GM12878 (cell line): ENCODE measurements around the gene EBP. TPM values are rescaled to one million over a fixed set of nuclear protein-coding genes. Genes with fewer than 3 reads are reported as not detected.

ENCODE experiments used
- CHD1 ChIP-seq: IDR thresholded peaks from 2 replicates; pipeline ENCODE4 v1.6.1; 2012; ENCODE audit warnings: low read depth, low read length, improper control_type of control experiment
- DPF2 ChIP-seq: fragments of 450-650 bp; IDR thresholded peaks from 2 replicates; pipeline ENCODE4 v1.6.1; 2017; ENCODE audit warnings: mild to moderate bottlenecking
- EGR1 ChIP-seq, 2 experiments: IDR thresholded peaks; 1 replicate in 1 of 2; 2 replicates in 1 of 2; pipeline ENCODE4 v1.6.1; 2011 to 2012; ENCODE audit warnings: low read depth in 2 of 2, low read length in 2 of 2, borderline replicate concordance in 1 of 2, mild to moderate bottlenecking in 1 of 2, moderate library complexity in 1 of 2
- GABPA ChIP-seq: IDR thresholded peaks from 2 replicates; pipeline ENCODE4 v1.6.1; 2014; ENCODE audit warnings: antibody characterized with exemption, low read depth, mild to moderate bottlenecking, inconsistent platforms
- GATAD2B ChIP-seq: fragments of 450-650 bp; conservative IDR thresholded peaks from 2 replicates; pipeline ENCODE4 v1.6.1; 2017; ENCODE audit warnings: low read depth, mild to moderate bottlenecking, moderate library complexity
- KDM1A ChIP-seq: fragments of 200-600 bp; sonication (generic); IDR thresholded peaks from 2 replicates; pipeline ENCODE4 v1.6.1; 2016; ENCODE audit warnings: borderline replicate concordance
- LARP7 ChIP-seq: fragments of 450-650 bp; IDR thresholded peaks from 2 replicates; pipeline ENCODE4 v1.6.1; 2017; ENCODE audit warnings: mild to moderate bottlenecking
- NFIC ChIP-seq: IDR thresholded peaks from 2 replicates; pipeline ENCODE4 v1.6.1; 2012; ENCODE audit warnings: low read depth, mild to moderate bottlenecking, inconsistent platforms, low read length, moderate library complexity
- POLR2A ChIP-seq: IDR thresholded peaks from 2 replicates; pipeline ENCODE4 v1.6.1; 2011; ENCODE audit warnings: low read depth, mild to moderate bottlenecking, low read length
- POLR2AphosphoS5 ChIP-seq: IDR thresholded peaks from 2 replicates; pipeline ENCODE4 v1.6.1; 2011; ENCODE audit warnings: mild to moderate bottlenecking, low read length, inconsistent platforms
- POU2F2 ChIP-seq: IDR thresholded peaks from 3 replicates; pipeline ENCODE4 v1.6.1; 2011; ENCODE audit warnings: low read depth, mild to moderate bottlenecking, low read length, borderline replicate concordance
- SMARCA5 ChIP-seq: fragments of 450-650 bp; IDR thresholded peaks from 2 replicates; pipeline ENCODE4 v1.6.1; 2017; ENCODE audit warnings: mild to moderate bottlenecking
- SP1 ChIP-seq: IDR thresholded peaks from one replicate; pipeline ENCODE4 v1.6.1; 2011; ENCODE audit warnings: low read depth, low read length
- SRF ChIP-seq, 2 experiments: IDR thresholded peaks; 2 replicates each; pipeline ENCODE4 v1.6.1; 2011; ENCODE audit warnings: low read depth in 2 of 2, low read length in 2 of 2, mild to moderate bottlenecking in 1 of 2, moderate library complexity in 1 of 2
- TCF12 ChIP-seq: IDR thresholded peaks from 2 replicates; pipeline ENCODE4 v1.6.1; 2011; ENCODE audit warnings: low read depth, mild to moderate bottlenecking, low read length
- TCF3 ChIP-seq: IDR thresholded peaks from 2 replicates; pipeline ENCODE4 v1.6.1; 2012; ENCODE audit warnings: low read depth, mild to moderate bottlenecking, low read length, borderline replicate concordance; ENCODE audit not compliant: insufficient read depth
- ZNF207 ChIP-seq: fragments of 450-650 bp; IDR thresholded peaks from 2 replicates; pipeline ENCODE4 v1.6.1; 2014; ENCODE audit warnings: antibody characterized with exemption, mild to moderate bottlenecking, borderline replicate concordance
- polyA plus RNA-seq, 11 experiments: library from polyadenylated mRNA; depleted of rRNA in 4 of 11; unstranded in 6 of 11; stranded (reverse) in 5 of 11; fragments of >200 nt; fragmentation: Nextera tagmentation in 4 of 11; fragmentation: Illumina TruSeq in 1 of 11; extraction: Ambion mirVana in 4 of 11; extraction: Trizol in 1 of 11; gene quantifications; 1 replicate in 1 of 11; 2 replicates in 10 of 11; pipeline versions ENCODE4 v1.2.1 to v1.2.3, GENCODE V29; 2011 to 2016; ENCODE audit warnings: inconsistent platforms in 2 of 11, missing spikeins in 2 of 11, low read depth in 1 of 11
- total RNA-seq, 4 experiments: library from RNA; depleted of rRNA in 3 of 4; stranded (reverse); fragments of >200 nt in 3 of 4; fragmentation: Illumina TruSeq in 1 of 4; extraction: Trizol in 1 of 4; gene quantifications; 2 replicates each; pipeline versions ENCODE4 v1.2.1 to v1.2.3, GENCODE V29; 2013 to 2021
- TF ChIP-seq, protein P1 (sequence below): fragments of 450-650 bp; conservative IDR thresholded peaks from 2 replicates; pipeline ENCODE4 v1.6.1; 2017; ENCODE audit warnings: mild to moderate bottlenecking, moderate library complexity
- TF ChIP-seq, protein P2 (sequence below): fragments of 450-650 bp; IDR thresholded peaks from 2 replicates; pipeline ENCODE4 v1.6.1; 2016; ENCODE audit warnings: mild to moderate bottlenecking
- TF ChIP-seq, protein P3 (sequence below): fragments of 450-650 bp; formaldehyde crosslinking; IDR thresholded peaks from 2 replicates; pipeline ENCODE4 v1.5.0; 2022; ENCODE audit warnings: mild to moderate bottlenecking, missing genetic modification characterization
- TF ChIP-seq, protein P4 (sequence below): IDR thresholded peaks from 2 replicates; pipeline ENCODE4 v1.6.1; 2012; ENCODE audit warnings: low read depth, low read length, improper control_type of control experiment
- TF ChIP-seq, protein P5 (sequence below): IDR thresholded peaks from 2 replicates; pipeline ENCODE4 v1.6.1; 2012; ENCODE audit warnings: low read depth, low read length, improper control_type of control experiment

EBP gene
- total and polyA plus RNA-seq, 10 of the 15 experiments (the other 5 are each of a cell fraction or from before 2014, with no cell fraction given), result 125 to 628 (median 180) TPM

DNA sequence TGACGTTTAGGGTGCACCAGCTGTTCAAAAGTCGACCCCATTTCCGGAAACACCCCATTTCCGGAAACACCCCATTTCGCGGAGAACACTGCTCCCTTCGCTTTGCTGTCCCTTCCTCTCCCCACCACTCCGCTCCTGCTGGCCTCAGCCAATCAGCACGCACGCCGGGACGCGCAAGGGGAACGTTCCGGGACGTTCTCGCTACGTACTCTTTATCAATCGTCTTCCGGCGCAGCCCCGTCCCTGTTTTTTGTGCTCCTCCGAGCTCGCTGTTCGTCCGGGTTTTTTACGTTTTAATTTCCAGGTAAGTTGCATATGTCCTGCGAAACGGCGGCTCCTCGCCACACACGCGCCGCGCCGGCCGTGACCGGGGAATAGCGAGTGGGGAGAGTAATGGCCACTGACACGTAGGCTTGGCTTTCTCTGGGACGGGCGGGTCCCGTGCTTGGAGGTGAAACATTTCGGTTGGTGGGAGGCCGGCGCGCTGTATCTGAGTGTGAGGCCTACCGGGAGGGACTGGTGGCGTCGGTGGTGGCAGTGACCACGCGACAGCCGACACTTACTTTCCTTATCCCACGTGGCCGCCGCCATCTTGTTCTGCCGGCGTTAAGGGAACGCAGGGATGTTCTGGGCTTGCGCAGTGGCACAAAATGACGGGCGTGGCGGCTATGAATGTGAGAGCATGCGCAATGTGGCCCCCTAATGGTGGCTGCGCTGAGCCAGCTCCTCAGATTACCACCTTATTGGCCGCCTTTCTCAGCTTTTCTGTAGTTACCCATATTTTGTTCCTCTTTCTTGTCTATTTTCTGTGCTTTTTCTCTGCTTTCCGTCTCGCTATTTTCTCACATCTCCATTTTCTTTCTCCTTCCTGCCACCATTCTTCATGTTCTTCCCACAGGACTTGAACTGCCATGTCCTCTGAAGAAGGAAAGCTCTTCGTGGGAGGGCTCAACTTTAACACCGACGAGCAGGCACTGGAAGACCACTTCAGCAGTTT is 53.0 kb downstream of the EBP start, which contains the start of gene RBM3 (continued):
- TF ChIP-seq, protein P1, sequence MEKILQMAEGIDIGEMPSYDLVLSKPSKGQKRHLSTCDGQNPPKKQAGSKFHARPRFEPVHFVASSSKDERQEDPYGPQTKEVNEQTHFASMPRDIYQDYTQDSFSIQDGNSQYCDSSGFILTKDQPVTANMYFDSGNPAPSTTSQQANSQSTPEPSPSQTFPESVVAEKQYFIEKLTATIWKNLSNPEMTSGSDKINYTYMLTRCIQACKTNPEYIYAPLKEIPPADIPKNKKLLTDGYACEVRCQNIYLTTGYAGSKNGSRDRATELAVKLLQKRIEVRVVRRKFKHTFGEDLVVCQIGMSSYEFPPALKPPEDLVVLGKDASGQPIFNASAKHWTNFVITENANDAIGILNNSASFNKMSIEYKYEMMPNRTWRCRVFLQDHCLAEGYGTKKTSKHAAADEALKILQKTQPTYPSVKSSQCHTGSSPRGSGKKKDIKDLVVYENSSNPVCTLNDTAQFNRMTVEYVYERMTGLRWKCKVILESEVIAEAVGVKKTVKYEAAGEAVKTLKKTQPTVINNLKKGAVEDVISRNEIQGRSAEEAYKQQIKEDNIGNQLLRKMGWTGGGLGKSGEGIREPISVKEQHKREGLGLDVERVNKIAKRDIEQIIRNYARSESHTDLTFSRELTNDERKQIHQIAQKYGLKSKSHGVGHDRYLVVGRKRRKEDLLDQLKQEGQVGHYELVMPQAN, result peak; percentile 56
- TF ChIP-seq, protein P2, sequence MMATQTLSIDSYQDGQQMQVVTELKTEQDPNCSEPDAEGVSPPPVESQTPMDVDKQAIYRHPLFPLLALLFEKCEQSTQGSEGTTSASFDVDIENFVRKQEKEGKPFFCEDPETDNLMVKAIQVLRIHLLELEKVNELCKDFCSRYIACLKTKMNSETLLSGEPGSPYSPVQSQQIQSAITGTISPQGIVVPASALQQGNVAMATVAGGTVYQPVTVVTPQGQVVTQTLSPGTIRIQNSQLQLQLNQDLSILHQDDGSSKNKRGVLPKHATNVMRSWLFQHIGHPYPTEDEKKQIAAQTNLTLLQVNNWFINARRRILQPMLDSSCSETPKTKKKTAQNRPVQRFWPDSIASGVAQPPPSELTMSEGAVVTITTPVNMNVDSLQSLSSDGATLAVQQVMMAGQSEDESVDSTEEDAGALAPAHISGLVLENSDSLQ, result peak; percentile 59
- peak; percentile 97 for TF ChIP-seq POLR2AphosphoS5
- no peak for TF ChIP-seq TCF3
- no peak for TF ChIP-seq NFIC
- peak; percentile 63; the same call in 1 of the 2 replicates for TF ChIP-seq TCF12
- peak; percentile 41; the same call in 1 of the 3 replicates for TF ChIP-seq POU2F2
- peak in 1 of 2 experiments; percentile 47; a peak in 1 of 4 replicates for TF ChIP-seq SRF (IDR thresholded peaks at IDR 0.05; ENCODE audit: low read depth in 2 of 2, low read length in 2 of 2)
- TF ChIP-seq GABPA, result peak; percentile 94
- TF ChIP-seq, protein P3, sequence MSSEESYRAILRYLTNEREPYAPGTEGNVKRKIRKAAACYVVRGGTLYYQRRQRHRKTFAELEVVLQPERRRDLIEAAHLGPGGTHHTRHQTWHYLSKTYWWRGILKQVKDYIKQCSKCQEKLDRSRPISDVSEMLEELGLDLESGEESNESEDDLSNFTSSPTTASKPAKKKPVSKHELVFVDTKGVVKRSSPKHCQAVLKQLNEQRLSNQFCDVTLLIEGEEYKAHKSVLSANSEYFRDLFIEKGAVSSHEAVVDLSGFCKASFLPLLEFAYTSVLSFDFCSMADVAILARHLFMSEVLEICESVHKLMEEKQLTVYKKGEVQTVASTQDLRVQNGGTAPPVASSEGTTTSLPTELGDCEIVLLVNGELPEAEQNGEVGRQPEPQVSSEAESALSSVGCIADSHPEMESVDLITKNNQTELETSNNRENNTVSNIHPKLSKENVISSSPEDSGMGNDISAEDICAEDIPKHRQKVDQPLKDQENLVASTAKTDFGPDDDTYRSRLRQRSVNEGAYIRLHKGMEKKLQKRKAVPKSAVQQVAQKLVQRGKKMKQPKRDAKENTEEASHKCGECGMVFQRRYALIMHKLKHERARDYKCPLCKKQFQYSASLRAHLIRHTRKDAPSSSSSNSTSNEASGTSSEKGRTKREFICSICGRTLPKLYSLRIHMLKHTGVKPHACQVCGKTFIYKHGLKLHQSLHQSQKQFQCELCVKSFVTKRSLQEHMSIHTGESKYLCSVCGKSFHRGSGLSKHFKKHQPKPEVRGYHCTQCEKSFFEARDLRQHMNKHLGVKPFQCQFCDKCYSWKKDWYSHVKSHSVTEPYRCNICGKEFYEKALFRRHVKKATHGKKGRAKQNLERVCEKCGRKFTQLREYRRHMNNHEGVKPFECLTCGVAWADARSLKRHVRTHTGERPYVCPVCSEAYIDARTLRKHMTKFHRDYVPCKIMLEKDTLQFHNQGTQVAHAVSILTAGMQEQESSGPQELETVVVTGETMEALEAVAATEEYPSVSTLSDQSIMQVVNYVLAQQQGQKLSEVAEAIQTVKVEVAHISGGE (CRISPR knock-in tag), result peak; percentile 55; the same call in 1 of the 2 replicates
- peak; percentile 24; the same call in 1 of the 2 replicates for TF ChIP-seq DPF2
- TF ChIP-seq LARP7, result peak; percentile 47
- 0 out of 2 replicates have a peak, but pooled peaks have one; percentile 47 for TF ChIP-seq SMARCA5
- peak; percentile 74; the same call in 1 of the 2 replicates for TF ChIP-seq GATAD2B
- TF ChIP-seq, protein P4, sequence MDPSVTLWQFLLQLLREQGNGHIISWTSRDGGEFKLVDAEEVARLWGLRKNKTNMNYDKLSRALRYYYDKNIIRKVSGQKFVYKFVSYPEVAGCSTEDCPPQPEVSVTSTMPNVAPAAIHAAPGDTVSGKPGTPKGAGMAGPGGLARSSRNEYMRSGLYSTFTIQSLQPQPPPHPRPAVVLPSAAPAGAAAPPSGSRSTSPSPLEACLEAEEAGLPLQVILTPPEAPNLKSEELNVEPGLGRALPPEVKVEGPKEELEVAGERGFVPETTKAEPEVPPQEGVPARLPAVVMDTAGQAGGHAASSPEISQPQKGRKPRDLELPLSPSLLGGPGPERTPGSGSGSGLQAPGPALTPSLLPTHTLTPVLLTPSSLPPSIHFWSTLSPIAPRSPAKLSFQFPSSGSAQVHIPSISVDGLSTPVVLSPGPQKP, result peak; percentile 88
- peak; percentile 59 for TF ChIP-seq SP1
- peak in 1 of 2 experiments; percentile 61; a peak in 1 of 3 replicates for TF ChIP-seq EGR1 (IDR thresholded peaks at IDR 0.05; ENCODE audit: borderline replicate concordance in 1 of 2, low read depth in 2 of 2, low read length in 2 of 2)
- TF ChIP-seq CHD1, result peak; percentile 39; the same call in 1 of the 2 replicates
- TF ChIP-seq ZNF207, result peak; percentile 64; the same call in 1 of the 2 replicates
- TF ChIP-seq, protein P5, sequence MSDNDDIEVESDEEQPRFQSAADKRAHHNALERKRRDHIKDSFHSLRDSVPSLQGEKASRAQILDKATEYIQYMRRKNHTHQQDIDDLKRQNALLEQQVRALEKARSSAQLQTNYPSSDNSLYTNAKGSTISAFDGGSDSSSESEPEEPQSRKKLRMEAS, result peak; percentile 91; the same call in 1 of the 2 replicates
- TF ChIP-seq KDM1A, result no peak
- peak; percentile 94 for TF ChIP-seq POLR2A
